Keratinocyte (primary cell): ENCODE results near the gene ERFE. TPM values are rescaled to one million over a fixed set of nuclear protein-coding genes. Genes with fewer than 3 reads are reported as not detected.

Experiments used
- DNase-seq: peaks from one replicate; pipeline ENCODE4 v3.0.0-alpha.2; 2011; ENCODE audit warnings: low read depth, missing footprints, low spot score
- FAIRE-seq: peaks from 2 replicates; lab custom pipeline; 2011; peaks lifted over from hg19 to GRCh38; lab: Jason Lieb, UNC
- H2AFZ ChIP-seq: 2 replicates; pipeline ENCODE4 v1.6.0; 2012; ENCODE audit warnings: low read length, control low read depth, inconsistent platforms; ENCODE audit not compliant: control insufficient read depth
- H3K27ac ChIP-seq: 2 replicates; pipeline ENCODE4 v1.5.1; 2011; ENCODE audit warnings: low read length; ENCODE audit not compliant: control insufficient read depth, insufficient read depth
- H3K27me3 ChIP-seq: 3 replicates; pipeline ENCODE4 v1.6.0; 2011; ENCODE audit warnings: low read length; ENCODE audit not compliant: control insufficient read depth, insufficient read depth; ENCODE audit errors: extremely low read depth
- H3K36me3 ChIP-seq, 2 experiments: 2 replicates in 1 of 2; 3 replicates in 1 of 2; pipeline ENCODE4 v1.5.1; 2011; ENCODE audit warnings: low read length in 2 of 2, mild to moderate bottlenecking in 1 of 2; ENCODE audit not compliant: control insufficient read depth in 2 of 2, insufficient read depth in 2 of 2; ENCODE audit errors: extremely low read depth in 1 of 2
- H3K4me1 ChIP-seq: 3 replicates; pipeline ENCODE4 v1.5.1; 2011; ENCODE audit warnings: low read length; ENCODE audit not compliant: control insufficient read depth, insufficient read depth; ENCODE audit errors: extremely low read depth
- H3K4me2 ChIP-seq: 3 replicates; pipeline ENCODE4 v1.6.0; 2011; ENCODE audit warnings: low read depth, low read length; ENCODE audit not compliant: control insufficient read depth, insufficient read depth; ENCODE audit errors: extremely low read depth
- H3K4me3 ChIP-seq, 3 experiments: fragments of 200-600 bp in 1 of 3; sonication (generic) in 1 of 3; 2 replicates in 2 of 3; 3 replicates in 1 of 3; pipeline ENCODE4 v1.5.1; 2011 to 2016; ENCODE audit warnings: low read length in 3 of 3, mild to moderate bottlenecking in 3 of 3, control low read depth in 2 of 3, inconsistent platforms in 1 of 3, low read depth in 1 of 3, mixed read lengths in 1 of 3, mixed run types in 1 of 3, moderate library complexity in 1 of 3; ENCODE audit not compliant: control insufficient read depth in 2 of 3, insufficient read depth in 2 of 3; ENCODE audit errors: extremely low read depth in 1 of 3
- H3K79me2 ChIP-seq: 2 replicates; pipeline ENCODE4 v1.6.0; 2012; ENCODE audit warnings: low read length; ENCODE audit not compliant: control insufficient read depth, insufficient read depth
- H3K9ac ChIP-seq: 3 replicates; pipeline ENCODE4 v1.6.0; 2011; ENCODE audit warnings: low read length; ENCODE audit not compliant: control insufficient read depth, insufficient read depth; ENCODE audit errors: extremely low read depth
- H3K9me1 ChIP-seq: 3 replicates; pipeline ENCODE4 v1.6.0; 2011; ENCODE audit warnings: low read length; ENCODE audit not compliant: control insufficient read depth, insufficient read depth; ENCODE audit errors: extremely low read depth
- H3K9me3 ChIP-seq: 2 replicates; pipeline ENCODE4 v1.5.1; 2012; ENCODE audit warnings: low read depth, low read length; ENCODE audit not compliant: control insufficient read depth
- H4K20me1 ChIP-seq: 3 replicates; pipeline ENCODE4 v1.6.0; 2011; ENCODE audit warnings: low read length; ENCODE audit not compliant: control insufficient read depth, insufficient read depth; ENCODE audit errors: extremely low read depth
- EZH2 ChIP-seq: IDR thresholded peaks from one replicate; pipeline ENCODE4 v1.6.1; 2012; ENCODE audit warnings: inconsistent platforms, mild to moderate bottlenecking, low read length, moderate library complexity
- dilution Hi-C: fragments of 300-500 bp; cut with MboI; formaldehyde crosslinking; loops from one replicate; pipeline ENCODE4 v1.7.0; 2020; ENCODE audit warnings: low sequenced_read_pairs; ENCODE audit not compliant: extremely low pct_ligation_motif_present
- polyA plus RNA-seq, 5 experiments: library from polyadenylated mRNA; depleted of rRNA in 3 of 5; stranded (reverse) in 3 of 5; stranded (forward) in 1 of 5; unstranded in 1 of 5; fragments of >200 nt; gene quantifications; 1 replicate in 1 of 5; 2 replicates in 3 of 5; 3 replicates in 1 of 5; pipeline versions ENCODE4 v1.2.1 to v1.2.3, GENCODE V29; 2011 to 2012; ENCODE audit warnings: missing spikeins in 2 of 5, low read depth in 1 of 5, low replicate concordance in 1 of 5
- TF ChIP-seq, protein P1 (sequence below), 3 experiments: IDR thresholded peaks in 1 of 3; conservative IDR thresholded peaks in 1 of 3; optimal IDR thresholded peaks in 1 of 3; 2 replicates in 2 of 3; 3 replicates in 1 of 3; pipeline versions ENCODE3 to v1.5.1; 2011; ENCODE audit warnings: low read length in 3 of 3, mild to moderate bottlenecking in 3 of 3, moderate library complexity in 2 of 3, control low read depth in 1 of 3, inconsistent platforms in 1 of 3; ENCODE audit not compliant: insufficient read depth in 2 of 3; ENCODE audit errors: extremely low read depth in 1 of 3

Gene ERFE
- polyA plus RNA-seq, 1 donor (not counting 4 experiments of a cell fraction or from before 2014, with no cell fraction given): 0.14 TPM

DNA sequence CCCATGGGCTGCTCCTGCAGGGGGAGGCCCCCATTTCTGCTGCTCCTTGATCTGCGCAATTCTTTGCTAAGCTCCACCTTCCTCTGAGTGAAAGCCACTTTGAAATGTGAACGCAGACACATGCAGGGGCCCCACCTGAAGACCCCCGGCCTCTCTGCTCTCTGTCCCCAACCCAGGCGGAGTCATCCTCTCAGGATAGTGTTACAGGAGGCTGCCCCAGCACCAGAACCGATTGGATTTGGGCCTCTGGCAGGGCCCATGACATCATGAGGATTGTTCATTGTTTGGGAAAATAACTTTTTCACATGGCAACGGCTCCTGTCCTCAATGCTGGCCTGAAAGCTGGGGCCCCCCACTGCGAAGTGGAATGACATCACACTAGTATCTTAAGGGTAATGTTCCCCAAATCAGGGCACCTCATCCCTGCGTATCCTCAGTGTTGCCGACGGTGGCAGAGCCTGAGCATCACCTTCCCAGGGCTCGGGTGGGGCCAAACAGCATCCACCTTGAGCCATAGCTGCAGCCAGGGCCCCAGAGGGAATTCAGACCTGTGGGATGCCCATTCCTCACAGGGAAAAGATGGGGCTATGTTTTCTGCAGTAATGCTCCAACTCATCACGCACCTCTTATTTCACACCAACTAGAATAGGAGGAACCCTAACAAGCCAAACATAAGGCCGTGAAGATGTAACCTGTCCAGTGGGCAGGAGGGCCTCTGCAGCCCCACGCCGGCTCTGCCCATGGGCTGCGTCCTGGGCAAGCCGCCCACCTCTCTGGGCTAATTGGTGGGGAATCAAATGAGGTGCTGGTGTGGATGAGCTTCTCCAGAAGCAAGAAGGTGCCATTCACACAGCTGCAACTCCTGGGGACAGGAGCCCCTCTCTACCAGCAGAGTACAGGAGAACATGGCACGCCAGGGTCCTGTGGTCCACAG lies 2.7 kb upstream of the ERFE start:
- Histone ChIP-seq H3K4me2 (no peak overlapping the region), H3K27ac (no peak overlapping the region), H2AFZ (no peak overlapping the region), H3K4me1 (no peaks in the 10 kb centered on the region), H3K79me2 (no peaks in the 10 kb centered on the region), H3K36me3 (no peaks in the 10 kb centered on the region), H3K4me3 (no peak overlapping the region), H3K27me3 (no peaks in the 10 kb centered on the region), H3K9ac (no peak overlapping the region), H3K9me1 (no peaks in the 10 kb centered on the region), H4K20me1 (no peaks in the 10 kb centered on the region), H3K9me3 (no peaks in the 10 kb centered on the region)
- dilution Hi-C loops: no loop called here
- DNase-seq (no peak), FAIRE-seq (no peak)
- TF ChIP-seq EZH2: no peak
- TF ChIP-seq, protein P1, sequence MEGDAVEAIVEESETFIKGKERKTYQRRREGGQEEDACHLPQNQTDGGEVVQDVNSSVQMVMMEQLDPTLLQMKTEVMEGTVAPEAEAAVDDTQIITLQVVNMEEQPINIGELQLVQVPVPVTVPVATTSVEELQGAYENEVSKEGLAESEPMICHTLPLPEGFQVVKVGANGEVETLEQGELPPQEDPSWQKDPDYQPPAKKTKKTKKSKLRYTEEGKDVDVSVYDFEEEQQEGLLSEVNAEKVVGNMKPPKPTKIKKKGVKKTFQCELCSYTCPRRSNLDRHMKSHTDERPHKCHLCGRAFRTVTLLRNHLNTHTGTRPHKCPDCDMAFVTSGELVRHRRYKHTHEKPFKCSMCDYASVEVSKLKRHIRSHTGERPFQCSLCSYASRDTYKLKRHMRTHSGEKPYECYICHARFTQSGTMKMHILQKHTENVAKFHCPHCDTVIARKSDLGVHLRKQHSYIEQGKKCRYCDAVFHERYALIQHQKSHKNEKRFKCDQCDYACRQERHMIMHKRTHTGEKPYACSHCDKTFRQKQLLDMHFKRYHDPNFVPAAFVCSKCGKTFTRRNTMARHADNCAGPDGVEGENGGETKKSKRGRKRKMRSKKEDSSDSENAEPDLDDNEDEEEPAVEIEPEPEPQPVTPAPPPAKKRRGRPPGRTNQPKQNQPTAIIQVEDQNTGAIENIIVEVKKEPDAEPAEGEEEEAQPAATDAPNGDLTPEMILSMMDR (optimal IDR thresholded peaks at IDR 0.05 in 1 of 3, IDR thresholded peaks at IDR 0.05 in 1 of 3, conservative IDR thresholded peaks at IDR 0.05 in 1 of 3; ENCODE audit: extremely low read depth in 1 of 3, insufficient read depth in 2 of 3, low read length in 3 of 3): no peak

- no peak overlapping the region for H3K4me3 ChIP-seq
- H3K79me2 ChIP-seq: no peaks in the 10 kb centered on the region
- no peak overlapping the region for H3K27ac ChIP-seq
- TF ChIP-seq, protein P1 (optimal IDR thresholded peaks at IDR 0.05 in 1 of 3, IDR thresholded peaks at IDR 0.05 in 1 of 3, conservative IDR thresholded peaks at IDR 0.05 in 1 of 3; ENCODE audit: extremely low read depth in 1 of 3, insufficient read depth in 2 of 3, low read length in 3 of 3): no peak
- no peak for TF ChIP-seq EZH2
- H4K20me1 ChIP-seq: no peaks in the 10 kb centered on the region
- no peak for FAIRE-seq
- no peaks in the 10 kb centered on the region for H3K4me1 ChIP-seq
- dilution Hi-C loops: no loop called here
- H3K27me3 ChIP-seq: peaks cover 5% of the 10 kb centered on the region
- H3K9ac ChIP-seq: no peak overlapping the region
- DNase-seq: no peak
- no peak overlapping the region for H3K4me2 ChIP-seq
- H2AFZ ChIP-seq: no peak overlapping the region
- no peaks in the 10 kb centered on the region for H3K36me3 ChIP-seq
- no peaks in the 10 kb centered on the region for H3K9me1 ChIP-seq
- H3K9me3 ChIP-seq: no peaks in the 10 kb centered on the region
These were observed 1.2 kb upstream of the ERFE start for GRCh38 chr2:238157506-238158017.
